ENCODE data around the gene HSD17B4.
"Not testable (repeated sequence)": the region's sequence is repeated elsewhere in the genome, so short reads cannot be mapped to it uniquely, and the experiment has no call there.

HSD17B4 gene

GRCh38 chr5:119412279-119413227 lies 39.7 kb upstream of the HSD17B4 start:
- no peaks in the 10 kb centered on the region for H3K27me3 ChIP-seq (ENCODE audit: control insufficient read depth in 2 of 2, insufficient read depth in 2 of 2, low read length in 2 of 2)
- no peak overlapping the region for H3K9ac ChIP-seq (ENCODE audit: low read depth in 1 of 2, low read length in 2 of 2)
- H3K36me3 ChIP-seq (ENCODE audit: control insufficient read depth in 2 of 2, insufficient read depth in 2 of 2, low read length in 2 of 2), result no peaks in the 10 kb centered on the region
- H3K4me1 ChIP-seq (ENCODE audit: control insufficient read depth in 2 of 2, insufficient read depth in 2 of 2, low read length in 2 of 2), result no peaks in the 10 kb centered on the region
- peak overlapping the region; percentile 51 to 81 for H3K4me3 ChIP-seq (ENCODE audit: low read length in 2 of 2)
- H3K27ac ChIP-seq (ENCODE audit: low read depth in 2 of 2, low read length in 2 of 2), result no peak overlapping the region
- H3K9me3 ChIP-seq (ENCODE audit: control insufficient read depth in 2 of 2, low read length in 2 of 2), result no peaks in the 10 kb centered on the region

DNA sequence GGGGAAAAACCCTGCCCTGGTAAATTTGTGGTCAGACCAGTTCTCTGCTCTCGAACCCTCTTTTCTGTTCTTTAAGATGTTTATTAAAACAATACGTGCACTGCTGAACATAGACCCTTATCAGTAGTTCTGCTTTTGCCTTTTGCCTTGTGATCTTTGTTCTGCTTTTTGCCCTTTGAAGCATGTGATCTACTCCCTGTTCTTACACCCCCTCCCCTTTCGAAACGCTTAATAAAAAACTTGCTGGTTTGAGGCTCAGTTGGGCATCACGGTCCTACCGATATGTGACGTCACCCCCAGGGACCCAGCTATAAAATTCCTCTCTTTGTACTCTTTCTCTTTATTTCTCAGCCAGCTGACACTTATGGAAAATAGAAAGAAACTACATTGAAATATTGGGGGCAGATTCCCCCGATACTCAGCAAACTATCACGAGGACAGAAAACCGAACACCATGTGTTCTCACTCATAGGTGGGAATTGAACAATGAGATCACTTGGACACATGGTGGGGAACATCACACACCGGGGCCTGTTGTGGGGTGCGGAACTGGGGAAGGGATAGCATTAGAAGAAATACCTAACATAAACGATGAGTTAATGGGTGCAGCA lies 38.1 kb upstream of the HSD17B4 start:
- not testable (repeated sequence) for H3K9me3 ChIP-seq (ENCODE audit: control insufficient read depth in 2 of 2, low read length in 2 of 2); H3K27ac ChIP-seq (ENCODE audit: low read depth in 2 of 2, low read length in 2 of 2); H3K27me3 ChIP-seq (ENCODE audit: control insufficient read depth in 2 of 2, insufficient read depth in 2 of 2, low read length in 2 of 2); H3K36me3 ChIP-seq (ENCODE audit: control insufficient read depth in 2 of 2, insufficient read depth in 2 of 2, low read length in 2 of 2); H3K4me1 ChIP-seq (ENCODE audit: control insufficient read depth in 2 of 2, insufficient read depth in 2 of 2, low read length in 2 of 2); H3K9ac ChIP-seq (ENCODE audit: low read depth in 1 of 2, low read length in 2 of 2); H3K4me3 ChIP-seq (ENCODE audit: low read length in 2 of 2)

GRCh38 chr5:119417891-119418605 lies 34.2 kb upstream of the HSD17B4 start:
- no peaks in the 10 kb centered on the region for H3K4me1 ChIP-seq (ENCODE audit: control insufficient read depth in 2 of 2, insufficient read depth in 2 of 2, low read length in 2 of 2)
- no peak overlapping the region for H3K9ac ChIP-seq (ENCODE audit: low read depth in 1 of 2, low read length in 2 of 2)
- H3K36me3 ChIP-seq (ENCODE audit: control insufficient read depth in 2 of 2, insufficient read depth in 2 of 2, low read length in 2 of 2), result no peaks in the 10 kb centered on the region
- no peaks in the 10 kb centered on the region for H3K9me3 ChIP-seq (ENCODE audit: control insufficient read depth in 2 of 2, low read length in 2 of 2)
- H3K27ac ChIP-seq (ENCODE audit: low read depth in 2 of 2, low read length in 2 of 2), result no peak overlapping the region
- no peaks in the 10 kb centered on the region for H3K27me3 ChIP-seq (ENCODE audit: control insufficient read depth in 2 of 2, insufficient read depth in 2 of 2, low read length in 2 of 2)
- no peak overlapping the region for H3K4me3 ChIP-seq (ENCODE audit: low read length in 2 of 2)

DNA sequence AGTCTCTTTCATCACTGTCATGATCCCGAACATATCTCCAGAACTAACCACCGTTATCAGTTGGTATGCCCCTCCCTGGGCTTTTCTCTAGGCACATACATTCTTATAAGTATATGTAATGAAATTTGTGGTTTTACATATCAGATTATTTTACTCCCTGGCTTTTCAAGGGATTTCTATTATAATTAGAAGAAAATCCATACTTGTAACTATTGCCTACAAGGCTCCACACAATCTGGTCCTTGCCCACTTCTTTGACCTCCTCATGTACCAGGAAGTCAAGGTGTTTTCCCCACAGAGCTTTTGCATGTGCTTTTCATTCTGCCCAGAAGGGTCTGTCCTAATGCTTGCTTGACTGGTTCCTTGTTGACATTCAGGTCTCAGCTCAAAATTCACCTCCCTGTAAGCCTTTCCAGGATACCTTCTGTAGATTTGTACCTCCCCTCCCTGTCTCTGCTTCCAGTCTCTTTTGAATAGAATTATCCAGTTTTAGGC lies 33.6 kb upstream of the HSD17B4 start:
- Histone ChIP-seq H3K4me3 (ENCODE audit: low read length in 2 of 2) (no peak overlapping the region), H3K9ac (ENCODE audit: low read depth in 1 of 2, low read length in 2 of 2) (no peak overlapping the region), H3K9me3 (ENCODE audit: control insufficient read depth in 2 of 2, low read length in 2 of 2) (no peaks in the 10 kb centered on the region), H3K36me3 (ENCODE audit: control insufficient read depth in 2 of 2, insufficient read depth in 2 of 2, low read length in 2 of 2) (no peaks in the 10 kb centered on the region), H3K4me1 (ENCODE audit: control insufficient read depth in 2 of 2, insufficient read depth in 2 of 2, low read length in 2 of 2) (no peaks in the 10 kb centered on the region), H3K27ac (ENCODE audit: low read depth in 2 of 2, low read length in 2 of 2) (no peak overlapping the region), H3K27me3 (ENCODE audit: control insufficient read depth in 2 of 2, insufficient read depth in 2 of 2, low read length in 2 of 2) (no peaks in the 10 kb centered on the region)

- H3K27ac ChIP-seq (ENCODE audit: low read depth in 2 of 2, low read length in 2 of 2), result peak overlapping the region; percentile 38 to 49
- H3K9ac ChIP-seq (ENCODE audit: low read depth in 1 of 2, low read length in 2 of 2), result no peak overlapping the region
- no peak overlapping the region for H3K4me3 ChIP-seq (ENCODE audit: low read length in 2 of 2)
- H3K4me1 ChIP-seq (ENCODE audit: control insufficient read depth in 2 of 2, insufficient read depth in 2 of 2, low read length in 2 of 2), result no peaks in the 10 kb centered on the region
- no peaks in the 10 kb centered on the region for H3K27me3 ChIP-seq (ENCODE audit: control insufficient read depth in 2 of 2, insufficient read depth in 2 of 2, low read length in 2 of 2)
- no peaks in the 10 kb centered on the region for H3K36me3 ChIP-seq (ENCODE audit: control insufficient read depth in 2 of 2, insufficient read depth in 2 of 2, low read length in 2 of 2)
- H3K9me3 ChIP-seq (ENCODE audit: control insufficient read depth in 2 of 2, low read length in 2 of 2), result no peaks in the 10 kb centered on the region
Measured at GRCh38 chr5:119420169-119420568, 32.1 kb upstream of the HSD17B4 start.

DNA sequence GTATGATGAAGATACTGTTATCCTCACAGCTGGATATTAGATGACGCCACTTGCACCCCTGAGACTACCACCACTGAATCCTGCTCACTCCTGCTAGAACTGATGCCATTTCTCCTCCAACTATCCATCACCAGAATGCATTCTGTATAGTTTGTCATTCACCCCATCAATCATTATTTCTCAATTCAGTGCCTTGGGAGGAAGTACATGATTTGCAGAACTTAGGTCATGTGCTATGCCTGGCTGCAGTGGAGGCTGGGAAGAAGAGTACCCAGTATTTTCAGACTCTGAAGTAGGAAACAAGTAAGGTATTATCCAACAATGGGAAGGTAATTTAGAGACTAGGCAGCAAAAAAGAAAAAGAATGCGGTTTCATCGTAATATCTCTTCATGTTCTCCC lies 26.2 kb upstream of the HSD17B4 start:
- Histone ChIP-seq H3K36me3 (ENCODE audit: control insufficient read depth in 2 of 2, insufficient read depth in 2 of 2, low read length in 2 of 2) (no peaks in the 10 kb centered on the region), H3K9me3 (ENCODE audit: control insufficient read depth in 2 of 2, low read length in 2 of 2) (no peaks in the 10 kb centered on the region), H3K4me3 (ENCODE audit: low read length in 2 of 2) (no peak overlapping the region), H3K27ac (ENCODE audit: low read depth in 2 of 2, low read length in 2 of 2) (no peak overlapping the region), H3K27me3 (ENCODE audit: control insufficient read depth in 2 of 2, insufficient read depth in 2 of 2, low read length in 2 of 2) (no peaks in the 10 kb centered on the region), H3K4me1 (ENCODE audit: control insufficient read depth in 2 of 2, insufficient read depth in 2 of 2, low read length in 2 of 2) (no peaks in the 10 kb centered on the region), H3K9ac (ENCODE audit: low read depth in 1 of 2, low read length in 2 of 2) (no peak overlapping the region)

- Histone ChIP-seq H3K9ac (ENCODE audit: low read depth in 1 of 2, low read length in 2 of 2) (no peak overlapping the region), H3K9me3 (ENCODE audit: control insufficient read depth in 2 of 2, low read length in 2 of 2) (no peaks in the 10 kb centered on the region), H3K27me3 (ENCODE audit: control insufficient read depth in 2 of 2, insufficient read depth in 2 of 2, low read length in 2 of 2) (no peaks in the 10 kb centered on the region), H3K36me3 (ENCODE audit: control insufficient read depth in 2 of 2, insufficient read depth in 2 of 2, low read length in 2 of 2) (no peaks in the 10 kb centered on the region), H3K27ac (ENCODE audit: low read depth in 2 of 2, low read length in 2 of 2) (no peak overlapping the region), H3K4me3 (ENCODE audit: low read length in 2 of 2) (no peak overlapping the region), H3K4me1 (ENCODE audit: control insufficient read depth in 2 of 2, insufficient read depth in 2 of 2, low read length in 2 of 2) (no peaks in the 10 kb centered on the region)
Measured at GRCh38 chr5:119427060-119427459, 25.2 kb upstream of the HSD17B4 start.

DNA sequence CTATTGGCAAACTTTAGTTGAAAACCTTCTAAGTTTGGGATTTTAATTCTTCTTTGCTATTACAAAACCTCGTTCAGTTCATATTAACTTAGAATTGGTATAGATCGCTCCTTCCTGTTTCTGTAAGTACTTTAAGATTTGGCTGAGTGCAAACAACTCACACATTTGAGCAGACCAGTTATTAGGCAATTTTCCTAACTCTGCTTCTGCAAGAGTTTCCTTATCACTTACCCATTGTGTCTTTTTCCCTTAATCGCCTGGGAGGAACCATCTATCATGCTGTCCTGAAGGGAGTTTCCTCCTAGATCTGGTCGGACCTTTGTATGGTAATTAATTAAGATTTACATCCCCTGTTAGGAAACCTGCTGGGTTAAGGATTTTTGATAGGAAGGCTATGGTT lies 24.7 kb upstream of the HSD17B4 start:
- H3K27ac ChIP-seq (ENCODE audit: low read depth in 2 of 2, low read length in 2 of 2); H3K4me3 ChIP-seq (ENCODE audit: low read length in 2 of 2); H3K4me1 ChIP-seq (ENCODE audit: control insufficient read depth in 2 of 2, insufficient read depth in 2 of 2, low read length in 2 of 2); H3K9me3 ChIP-seq (ENCODE audit: control insufficient read depth in 2 of 2, low read length in 2 of 2); H3K27me3 ChIP-seq (ENCODE audit: control insufficient read depth in 2 of 2, insufficient read depth in 2 of 2, low read length in 2 of 2); H3K9ac ChIP-seq (ENCODE audit: low read depth in 1 of 2, low read length in 2 of 2); H3K36me3 ChIP-seq (ENCODE audit: control insufficient read depth in 2 of 2, insufficient read depth in 2 of 2, low read length in 2 of 2): not testable (repeated sequence)

GRCh38 chr5:119428166-119428565 lies 24.1 kb upstream of the HSD17B4 start:
- not testable (repeated sequence) for H3K36me3 ChIP-seq (ENCODE audit: control insufficient read depth in 2 of 2, insufficient read depth in 2 of 2, low read length in 2 of 2); H3K4me1 ChIP-seq (ENCODE audit: control insufficient read depth in 2 of 2, insufficient read depth in 2 of 2, low read length in 2 of 2); H3K27ac ChIP-seq (ENCODE audit: low read depth in 2 of 2, low read length in 2 of 2); H3K4me3 ChIP-seq (ENCODE audit: low read length in 2 of 2); H3K9me3 ChIP-seq (ENCODE audit: control insufficient read depth in 2 of 2, low read length in 2 of 2); H3K27me3 ChIP-seq (ENCODE audit: control insufficient read depth in 2 of 2, insufficient read depth in 2 of 2, low read length in 2 of 2); H3K9ac ChIP-seq (ENCODE audit: low read depth in 1 of 2, low read length in 2 of 2)

DNA sequence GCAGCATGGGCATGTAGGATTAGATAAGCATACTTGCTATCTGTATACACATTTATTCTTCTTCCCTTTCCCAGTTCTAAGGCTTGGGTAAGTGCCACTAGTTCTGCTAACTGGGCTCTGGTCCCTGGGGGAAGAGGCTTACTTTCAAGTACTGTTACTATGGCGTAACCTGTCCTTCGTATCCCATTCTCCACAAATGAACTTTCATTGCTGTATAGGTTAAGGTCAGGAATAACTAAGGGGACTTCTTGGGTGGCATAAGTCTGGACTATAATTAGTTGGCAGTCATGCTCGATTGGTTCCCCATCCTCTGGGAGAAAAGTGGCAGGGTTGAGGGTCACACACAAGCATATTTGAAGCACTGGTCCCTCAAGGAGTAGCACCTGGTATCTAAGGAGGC lies 23.7 kb upstream of the HSD17B4 start:
- H3K4me1 ChIP-seq (ENCODE audit: control insufficient read depth in 2 of 2, insufficient read depth in 2 of 2, low read length in 2 of 2); H3K9ac ChIP-seq (ENCODE audit: low read depth in 1 of 2, low read length in 2 of 2); H3K27ac ChIP-seq (ENCODE audit: low read depth in 2 of 2, low read length in 2 of 2); H3K36me3 ChIP-seq (ENCODE audit: control insufficient read depth in 2 of 2, insufficient read depth in 2 of 2, low read length in 2 of 2); H3K9me3 ChIP-seq (ENCODE audit: control insufficient read depth in 2 of 2, low read length in 2 of 2); H3K27me3 ChIP-seq (ENCODE audit: control insufficient read depth in 2 of 2, insufficient read depth in 2 of 2, low read length in 2 of 2); H3K4me3 ChIP-seq (ENCODE audit: low read length in 2 of 2): not testable (repeated sequence)
